K562 (cell line): Measurements from ENCODE around the gene PRKAR1A. TPM values are rescaled to one million over a fixed set of nuclear protein-coding genes. Genes with fewer than 3 reads are reported as not detected.

Source experiments
- ARHGAP35 ChIP-seq: fragments of 450-650 bp; IDR thresholded peaks from 2 replicates; pipeline ENCODE4 v1.6.1; 2018; ENCODE audit not compliant: partially characterized antibody
- ARID1B ChIP-seq: fragments of 450-650 bp; IDR thresholded peaks from 2 replicates; pipeline ENCODE4 v1.6.1; 2016; ENCODE audit warnings: antibody characterized with exemption, mild to moderate bottlenecking, inconsistent platforms
- ATF4 ChIP-seq: fragments of 450-650 bp; formaldehyde crosslinking; IDR thresholded peaks from 2 replicates; pipeline ENCODE4 v1.4.0; 2022; ENCODE audit warnings: mild to moderate bottlenecking, moderate library complexity
- BMI1 ChIP-seq: fragments of 150-350 bp; IDR thresholded peaks from 2 replicates; pipeline ENCODE4 v1.6.1; 2014; ENCODE audit warnings: low read length
- BRF1 ChIP-seq: IDR thresholded peaks from 3 replicates; pipeline ENCODE4 v1.6.1; 2011; ENCODE audit warnings: borderline replicate concordance, mild to moderate bottlenecking; ENCODE audit not compliant: insufficient read length; ENCODE audit errors: extremely low read depth
- COPS2 ChIP-seq: fragments of 450-650 bp; conservative IDR thresholded peaks from 2 replicates; pipeline ENCODE4 v1.6.1; 2016; ENCODE audit warnings: mild to moderate bottlenecking, moderate library complexity
- E2F6 ChIP-seq, 2 experiments: IDR thresholded peaks; 2 replicates each; pipeline ENCODE4 v1.6.1; 2011; ENCODE audit warnings: borderline replicate concordance in 1 of 2, control low read depth in 1 of 2, low read depth in 1 of 2, low read length in 1 of 2, mild to moderate bottlenecking in 1 of 2, mixed read lengths in 1 of 2, moderate library complexity in 1 of 2; ENCODE audit not compliant: insufficient read depth in 1 of 2, insufficient read length in 1 of 2, poor library complexity in 1 of 2, severe bottlenecking in 1 of 2; ENCODE audit errors: extremely low read depth in 1 of 2
- EGR1 ChIP-seq: fragments of 450-650 bp; conservative IDR thresholded peaks from 2 replicates; pipeline ENCODE4 v1.6.1; 2017; ENCODE audit warnings: mild to moderate bottlenecking
- ETS1 ChIP-seq: conservative IDR thresholded peaks from 2 replicates; pipeline ENCODE4 v1.6.1; 2011; ENCODE audit warnings: low read depth, mild to moderate bottlenecking, low read length; ENCODE audit not compliant: control insufficient read depth
- HBP1 ChIP-seq: fragments of 450-650 bp; formaldehyde crosslinking; IDR thresholded peaks from 2 replicates; pipeline ENCODE4 v1.4.0; 2022; ENCODE audit warnings: missing genetic modification characterization
- HMBOX1 ChIP-seq: sonication (generic); IDR thresholded peaks from 2 replicates; pipeline ENCODE4 v1.6.1; 2016
- LARP7 ChIP-seq: fragments of 450-650 bp; IDR thresholded peaks from 2 replicates; pipeline ENCODE4 v1.6.1; 2016
- MTA1 ChIP-seq: fragments of 450-650 bp; IDR thresholded peaks from 2 replicates; pipeline ENCODE4 v1.6.1; 2017; ENCODE audit warnings: borderline replicate concordance
- NFIC ChIP-seq: fragments of 450-650 bp; IDR thresholded peaks from 2 replicates; pipeline ENCODE4 v1.6.1; 2017; ENCODE audit warnings: mild to moderate bottlenecking, inconsistent platforms
- SRSF3 ChIP-seq: fragments of 200-400 bp; formaldehyde crosslinking; IDR thresholded peaks from 2 replicates; pipeline ENCODE4 v1.6.1; 2016; ENCODE audit warnings: mild to moderate bottlenecking, low read length, moderate library complexity; ENCODE audit not compliant: insufficient read depth
- ZBTB1 ChIP-seq: sonication (generic); formaldehyde crosslinking; IDR thresholded peaks from 2 replicates; pipeline ENCODE4 v1.8.1; 2023; ENCODE audit warnings: missing genetic modification reagents, low read depth, mild to moderate bottlenecking, borderline replicate concordance
- ZBTB5 ChIP-seq: fragments of 450-650 bp; IDR thresholded peaks from 2 replicates; pipeline ENCODE4 v1.6.1; 2017; ENCODE audit warnings: antibody characterized with exemption
- ZBTB7A ChIP-seq: IDR thresholded peaks from 2 replicates; pipeline ENCODE4 v1.6.1; 2011; ENCODE audit warnings: low read depth, mild to moderate bottlenecking, low read length, moderate library complexity, borderline replicate concordance; ENCODE audit not compliant: control insufficient read depth
- ZFP36 ChIP-seq: fragments of 150-350 bp; IDR thresholded peaks from 2 replicates; pipeline ENCODE4 v1.6.1; 2018; ENCODE audit warnings: low read length, low read depth; ENCODE audit not compliant: partially characterized antibody
- ZNF282 ChIP-seq: sonication (generic); formaldehyde crosslinking; IDR thresholded peaks from 2 replicates; pipeline ENCODE4 v1.8.1; 2023; ENCODE audit warnings: missing genetic modification reagents
- ZNF41 ChIP-seq: fragments of 250-450 bp; sonication (Bioruptor Pico); conservative IDR thresholded peaks from 2 replicates; pipeline ENCODE4 v1.4.0; 2020; ENCODE audit warnings: mild to moderate bottlenecking
- polyA plus RNA-seq, 8 experiments: library from polyadenylated mRNA; depleted of rRNA in 4 of 8; stranded (reverse) in 5 of 8; unstranded in 3 of 8; fragments of >200 nt; fragmentation: Nextera tagmentation in 2 of 8; fragmentation: Illumina TruSeq in 1 of 8; extraction: Ambion mirVana in 2 of 8; extraction: Trizol in 1 of 8; gene quantifications; 2 replicates each; pipeline versions ENCODE4 v1.2.1 to v1.2.3, GENCODE V29; 2011 to 2014; ENCODE audit warnings: inconsistent platforms in 1 of 8, missing spikeins in 1 of 8
- total RNA-seq, 7 experiments: library from RNA; depleted of rRNA in 6 of 7; stranded (reverse); fragments of >200 nt in 6 of 7; fragmentation: Illumina TruSeq in 2 of 7; extraction: Trizol in 2 of 7; gene quantifications; 2 replicates each; pipeline versions ENCODE4 v1.2.1 to v1.2.3, GENCODE V29; 2011 to 2021; ENCODE audit warnings: low replicate concordance in 1 of 7

The PRKAR1A gene
- total and polyA plus RNA-seq, 9 of the 15 experiments (the other 6 are each of a cell fraction or from before 2014, with no cell fraction given) = 15.0 to 95.6 (median 67.5) TPM

GRCh38 chr17:68511671-68512246 lies 471 bp upstream of the PRKAR1A start (continued):
- TF ChIP-seq ETS1 = no peak
- no peak for TF ChIP-seq ARID1B
- TF ChIP-seq ARHGAP35 = peak; percentile 75
- peak; percentile 92 for TF ChIP-seq E2F6 (IDR thresholded peaks at IDR 0.05; ENCODE audit: borderline replicate concordance in 1 of 2, extremely low read depth in 1 of 2, insufficient read depth in 1 of 2, insufficient read length in 1 of 2, low read depth in 1 of 2, low read length in 1 of 2, poor library complexity in 1 of 2, severe bottlenecking in 1 of 2)
- peak; percentile 90 for TF ChIP-seq EGR1
- no peak for TF ChIP-seq ATF4
- no peak for TF ChIP-seq BRF1
- TF ChIP-seq BMI1 = no peak
- TF ChIP-seq ZNF282 = no peak
- TF ChIP-seq ZBTB1 = no peak
- TF ChIP-seq ZBTB5 = no peak; the same call in 1 of the 2 replicates
- TF ChIP-seq SRSF3 = no peak
- no peak for TF ChIP-seq ZNF41
- no peak for TF ChIP-seq COPS2
- TF ChIP-seq MTA1 = peak; percentile 84
- TF ChIP-seq HBP1 (CRISPR knock-in tag) = peak; percentile 88
- TF ChIP-seq ZBTB7A = peak; percentile 47; the same call in 1 of the 2 replicates
- TF ChIP-seq HMBOX1 = no peak
- no peak for TF ChIP-seq ZFP36
- TF ChIP-seq LARP7 = peak; percentile 98
- TF ChIP-seq NFIC = 0 out of 2 replicates have a peak, but pooled peaks have one; percentile 3
